Right ventricle myocardium inferior (tissue), 1 donor: ENCODE measurements around the gene TNNC1. TPM values are rescaled to one million over a fixed set of nuclear protein-coding genes. Genes with fewer than 3 reads are reported as not detected.

Experiments
- ATAC-seq: fragments of 200-7000 bp; cut with Tn5 transposase; one replicate; pipeline ENCODE4 v1.9.1; 2020; ENCODE audit warnings: mild to moderate bottlenecking, moderate library complexity
- DNase-seq: peaks from one replicate; pipeline ENCODE4 v3.0.0; 2021; ENCODE audit errors: missing footprints
- intact Hi-C: fragments of 100-400 bp; cut with DNase I; formaldehyde crosslinking; loops from one replicate; pipeline ENCODE4 v1.11.0; 2022
- total RNA-seq: library from RNA; stranded (reverse); fragmentation: NEBNext Ultra II Directional; extraction: Animal tissue kit (Norgen Biotek cat#: 25700); gene quantifications from one replicate; pipeline ENCODE4 v1.2.1, GENCODE V29; 2021
- donor health status: DM: no; HTN: yes; CAD: no; lungs with severe emphysema.

Gene TNNC1
- total RNA-seq, 1 donor from 2014 or later: 9,051 TPM

DNA sequence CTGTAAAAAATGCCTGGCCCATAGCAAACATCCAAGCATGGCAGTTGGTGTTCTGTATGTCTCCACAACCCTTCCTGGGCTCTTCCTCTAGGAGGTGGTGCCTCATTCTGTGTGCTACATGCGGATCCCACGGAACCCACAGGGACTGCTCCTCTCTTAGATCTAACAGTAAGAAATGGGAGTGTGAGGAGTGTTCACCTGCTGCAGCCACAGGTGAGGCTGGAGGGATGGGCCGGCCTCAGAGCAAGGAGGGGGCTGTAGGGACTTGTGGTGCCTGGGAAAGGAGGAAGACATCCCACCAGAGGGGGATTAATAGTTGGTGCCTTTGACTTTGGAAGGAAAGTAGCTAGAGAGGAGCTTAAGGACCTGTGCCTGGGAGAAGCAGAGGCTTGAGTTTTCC is 31.2 kb downstream of the TNNC1 start:
- ATAC-seq (no peak), DNase-seq (no peak)
- intact Hi-C loops: no loop called here

DNA sequence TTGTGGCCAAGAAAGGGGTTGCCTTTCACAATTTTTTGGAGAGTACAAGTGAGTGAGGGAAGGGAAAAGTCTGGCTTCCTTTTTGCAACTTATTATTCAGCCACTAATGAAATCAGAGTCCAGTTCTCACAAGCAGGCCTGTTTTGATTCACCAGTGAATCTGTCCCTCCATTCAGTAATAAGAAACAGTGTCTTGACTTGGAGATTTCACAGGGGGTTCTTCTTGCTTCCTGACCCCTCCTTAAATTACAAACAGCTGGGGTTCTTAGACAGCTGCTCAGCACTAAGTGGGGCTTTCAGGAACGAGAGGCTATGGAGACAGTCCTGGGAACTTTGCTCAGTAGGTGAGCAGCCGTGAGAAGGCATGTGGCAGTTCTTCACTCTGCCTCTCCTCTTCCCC is 33.5 kb downstream of the TNNC1 start:
- intact Hi-C loops: no loop called here
- DNase-seq (no peak), ATAC-seq (no peak)

DNA sequence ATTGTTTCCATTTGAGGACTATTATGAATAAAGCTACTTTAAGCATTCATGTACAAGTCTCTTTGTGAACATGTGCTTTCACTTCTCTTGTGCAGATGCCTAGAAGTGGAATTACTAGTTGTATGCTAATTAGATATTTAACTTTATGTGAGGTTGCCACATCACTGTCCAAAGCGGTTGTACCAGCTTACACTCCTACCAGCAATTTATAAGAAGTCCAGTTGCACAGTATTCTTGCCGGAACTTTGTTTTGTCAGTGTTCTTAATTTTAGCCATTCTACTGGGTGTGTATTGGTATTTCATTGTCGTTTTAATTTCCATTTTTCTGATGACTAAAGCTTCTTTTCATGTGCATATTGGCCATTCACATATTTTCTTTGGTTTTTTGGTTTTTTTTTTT is 38.0 kb downstream of the TNNC1 start:
- ATAC-seq (no peak), DNase-seq (no peak)
- intact Hi-C loops: no loop called here

DNA sequence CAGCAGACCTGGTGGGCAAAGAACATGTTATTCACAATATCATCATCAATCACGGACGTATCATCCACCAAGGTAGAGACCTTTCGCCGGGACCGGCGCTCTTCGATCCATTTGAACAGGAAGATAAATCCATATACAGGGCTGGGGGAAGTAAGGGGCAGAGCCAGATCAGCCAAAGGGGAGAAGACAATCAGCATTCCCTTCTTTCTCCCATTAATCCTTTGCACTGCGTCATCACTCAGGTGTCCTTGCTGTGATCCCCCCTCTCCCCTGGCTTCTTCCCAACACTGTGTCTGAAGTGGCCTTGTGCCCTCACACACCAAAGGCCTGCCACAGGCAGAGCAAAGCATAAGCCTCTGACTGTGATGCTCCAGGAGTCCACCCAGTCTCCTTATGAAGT is 45.4 kb downstream of the TNNC1 start:
- intact Hi-C loops: loop anchor here (10.0 kb wide), 1 partner anchor 434 kb away; the partner anchor contains the start of genes ABHD14A and ABHD14B
- DNase-seq (no peak), ATAC-seq (no peak)

DNA sequence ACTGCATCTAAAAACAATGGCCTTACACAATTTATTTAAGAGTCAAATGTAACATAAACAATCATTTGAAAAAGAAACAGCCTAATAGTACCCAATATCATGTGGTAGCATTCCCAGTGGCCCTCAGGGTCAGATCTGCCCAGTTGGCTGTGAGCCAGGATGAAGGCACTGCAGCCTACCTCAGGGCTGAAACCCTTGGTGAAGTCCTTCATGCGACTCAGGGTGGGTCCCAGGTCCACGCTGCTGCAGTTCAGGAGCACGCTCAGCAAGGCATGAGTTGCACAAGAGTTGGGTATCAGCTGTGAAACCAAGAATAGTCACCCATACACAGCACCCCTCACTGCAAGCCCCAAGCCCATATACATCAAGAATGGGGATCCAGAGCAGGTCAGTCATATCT is 46.1 kb downstream of the TNNC1 start:
- ATAC-seq: no peak
- intact Hi-C loops: loop anchor here (10.0 kb wide), 1 partner anchor 433 kb away; the partner anchor contains the start of genes ABHD14A and ABHD14B
- DNase-seq: peak; percentile 63

DNA sequence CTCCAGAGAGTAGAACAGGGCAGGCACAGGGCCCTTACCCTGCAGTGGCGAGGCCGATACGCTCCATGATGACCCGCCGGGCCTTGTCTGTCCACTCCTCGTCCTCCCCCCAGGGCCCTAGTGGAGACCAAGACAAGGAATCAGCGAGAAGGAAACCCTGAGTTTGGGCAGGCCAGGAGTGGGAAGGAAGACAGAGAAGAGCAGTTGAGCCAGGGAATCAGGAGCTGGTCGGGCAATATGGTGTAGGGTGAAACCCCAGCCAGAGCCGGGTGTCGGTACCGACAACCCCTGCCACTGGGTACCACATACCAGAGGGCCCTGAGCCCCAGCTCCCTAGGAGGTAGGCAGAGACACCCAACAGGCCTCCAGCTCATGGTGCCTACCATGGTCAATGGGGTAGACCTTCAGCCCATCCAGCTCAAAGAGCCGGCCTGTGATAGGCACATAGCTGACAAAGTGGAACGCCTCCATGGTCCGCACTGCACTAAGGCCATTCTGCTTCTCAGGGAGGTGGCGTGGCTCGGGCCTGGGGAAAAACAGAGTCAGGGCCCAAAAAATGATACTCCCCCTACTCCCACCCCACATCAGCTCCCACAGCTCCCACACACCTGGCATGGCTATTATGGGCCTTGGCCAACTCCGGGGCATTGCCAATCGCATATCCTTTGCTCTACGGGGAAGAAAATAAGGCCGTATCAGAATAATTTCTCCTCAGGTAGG is 46.9 kb downstream of the TNNC1 start:
- no peak for ATAC-seq
- DNase-seq: peak; percentile 14
- intact Hi-C loops: loop anchor here (10.0 kb wide), 1 partner anchor 432 kb away; the partner anchor contains the start of genes ABHD14A and ABHD14B

DNA sequence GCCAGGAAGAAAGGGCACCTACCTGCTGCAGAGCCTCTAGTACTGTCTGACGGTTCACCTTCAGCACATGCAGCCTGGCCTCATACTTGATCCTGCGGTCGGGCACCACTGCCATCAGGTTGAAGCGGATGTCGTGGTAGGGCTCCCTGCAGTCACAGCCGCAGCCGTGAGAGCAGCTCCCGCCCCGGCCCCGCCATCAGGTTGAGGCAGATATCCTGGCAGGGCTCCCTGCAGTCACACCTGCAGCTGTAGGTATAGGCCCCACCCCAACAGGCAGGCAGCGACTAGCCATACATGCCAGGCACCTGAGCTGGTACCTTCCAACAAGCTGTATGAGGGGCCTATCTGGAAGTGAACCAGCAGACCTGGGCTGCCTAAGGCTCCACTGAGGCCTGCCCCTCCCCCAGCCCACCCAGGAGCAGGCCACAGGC is 47.6 kb downstream of the TNNC1 start:
- ATAC-seq: no peak
- peak; percentile 56 for DNase-seq
- intact Hi-C loops: loop anchor here (10.0 kb wide), 1 partner anchor 431 kb away; the partner anchor contains the start of genes ABHD14A and ABHD14B

DNA sequence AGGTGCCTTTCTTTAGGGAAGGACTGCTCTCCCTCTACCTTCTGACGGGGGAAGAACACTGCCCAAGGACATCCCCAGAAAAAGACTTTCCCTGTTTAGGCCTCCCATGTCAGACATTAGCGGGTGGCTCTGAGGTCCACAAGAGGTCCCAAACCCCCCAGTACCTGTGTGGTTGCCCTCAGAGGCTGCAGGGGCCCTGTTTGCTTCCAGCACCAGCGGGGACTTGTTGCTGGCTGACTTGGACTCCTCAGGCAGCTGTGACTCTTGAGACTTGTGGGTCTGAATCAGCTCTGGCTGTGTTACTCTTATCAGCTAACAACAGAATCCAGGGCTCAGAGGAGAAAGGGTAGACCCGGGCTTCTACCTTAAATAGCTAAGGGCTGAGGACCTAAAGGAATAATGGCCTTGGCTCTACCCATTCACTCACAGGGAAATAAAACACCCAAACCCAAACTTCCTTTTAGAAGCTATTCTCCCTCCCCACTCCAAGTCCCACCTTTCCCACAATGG is 48.2 kb downstream of the TNNC1 start:
- ATAC-seq (no peak), DNase-seq (no peak)
- intact Hi-C loops: loop anchor here (10.0 kb wide), 1 partner anchor 431 kb away; the partner anchor contains the start of genes ABHD14A and ABHD14B

DNA sequence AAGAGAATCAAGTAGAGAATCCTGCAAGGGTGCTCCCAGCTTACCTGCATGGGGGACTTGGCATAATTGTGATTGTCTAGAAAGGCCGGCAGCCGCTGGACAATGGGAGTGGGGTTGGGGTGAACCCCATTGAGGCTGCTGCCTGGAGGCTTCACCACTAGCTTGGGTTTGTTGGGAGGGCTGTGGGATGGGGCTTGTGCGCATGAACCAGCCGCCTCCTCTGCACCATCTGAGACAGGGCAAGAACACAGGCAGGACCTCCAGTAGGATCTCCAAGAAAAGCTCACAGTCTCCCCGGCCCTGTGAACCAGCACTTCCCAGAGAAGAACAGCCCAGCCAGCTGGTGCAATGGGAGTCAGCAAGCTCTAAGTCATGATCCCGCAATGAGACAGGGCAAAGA is 48.8 kb downstream of the TNNC1 start:
- DNase-seq: peak; percentile 21
- ATAC-seq: no peak
- intact Hi-C loops: loop anchor here (10.0 kb wide), 1 partner anchor 430 kb away; the partner anchor contains the start of genes ABHD14A and ABHD14B

DNA sequence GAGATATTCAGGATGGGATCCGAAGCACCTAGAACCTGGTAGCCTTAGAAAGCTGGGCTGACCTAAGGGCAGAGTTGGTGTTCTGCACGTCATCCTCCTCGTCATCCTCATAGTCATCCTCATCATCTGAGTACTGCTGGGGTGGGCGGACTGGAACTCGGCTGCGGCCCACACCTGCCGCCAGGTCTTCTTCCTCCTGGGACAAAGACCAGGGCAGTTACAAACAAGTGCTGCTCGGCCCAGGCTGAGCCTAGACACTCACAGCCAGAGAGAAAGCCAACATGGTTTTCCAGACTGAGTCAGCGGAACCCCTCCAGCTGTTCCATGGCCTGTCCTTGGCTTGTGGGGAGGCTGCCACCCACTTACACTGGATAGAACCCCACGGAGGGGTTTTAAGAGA is 49.5 kb downstream of the TNNC1 start:
- intact Hi-C loops: loop anchor here (10.0 kb wide), 1 partner anchor 430 kb away; the partner anchor contains the start of genes ABHD14A and ABHD14B
- DNase-seq: peak; percentile 43
- ATAC-seq: no peak

DNA sequence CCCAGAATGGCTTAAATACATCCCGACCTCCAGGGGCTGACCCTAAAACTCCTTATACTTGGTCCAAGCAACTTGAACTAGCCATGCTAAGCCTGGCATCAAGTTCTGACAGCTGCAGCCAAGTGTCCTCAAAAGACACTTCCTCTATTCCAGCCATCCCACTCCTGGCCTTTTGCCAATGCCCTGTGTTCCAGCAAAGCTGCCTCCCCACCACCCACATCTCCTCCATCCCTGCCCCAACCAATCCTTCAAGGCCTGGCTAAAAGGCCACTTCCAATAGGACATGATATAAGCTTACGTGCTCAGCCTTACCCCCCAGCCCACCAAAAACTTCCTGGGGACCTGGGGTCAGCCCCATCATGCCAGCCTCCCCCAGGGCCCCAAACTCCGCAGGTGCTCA is 49.9 kb downstream of the TNNC1 start:
- ATAC-seq: no peak
- DNase-seq: peak; percentile 27

DNA sequence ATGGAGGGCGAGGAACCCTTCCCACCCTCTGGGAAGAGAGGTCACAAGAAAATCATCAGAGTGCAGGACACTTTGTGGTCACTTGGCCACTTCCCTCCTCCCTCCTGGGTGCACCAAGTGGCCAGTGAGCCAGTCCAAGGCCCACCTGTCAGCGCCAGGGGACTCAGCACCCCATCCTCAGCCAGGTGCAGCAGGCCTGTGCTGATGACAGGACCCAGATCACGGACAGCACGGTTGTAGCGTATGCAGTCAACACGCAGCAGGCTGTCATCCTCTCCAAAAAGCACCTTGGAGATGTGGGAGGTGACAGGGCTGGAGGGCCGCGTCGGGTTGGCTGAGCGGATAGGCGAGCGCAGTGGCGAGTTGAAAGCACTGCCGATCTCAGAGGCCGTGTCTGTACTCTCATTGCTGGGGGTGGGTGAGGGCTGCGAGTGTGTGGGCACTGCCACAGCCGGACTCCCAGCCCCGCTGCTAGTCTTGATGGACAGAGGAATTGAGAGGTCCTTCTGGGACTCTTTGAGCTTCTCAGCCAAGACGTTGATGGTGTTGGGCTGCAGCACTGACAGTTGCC is 50.5 kb downstream of the TNNC1 start:
- ATAC-seq (no peak), DNase-seq (peak; percentile 27)
- intact Hi-C loops: loop anchor here (10.0 kb wide), 1 partner anchor 429 kb away; the partner anchor contains the start of genes ABHD14A and ABHD14B

More for the DNA sequence above, 49.9 kb downstream of the TNNC1 start:
- intact Hi-C loops: loop anchor here (10.0 kb wide), 1 partner anchor 429 kb away; the partner anchor contains the start of genes ABHD14A and ABHD14B

DNA sequence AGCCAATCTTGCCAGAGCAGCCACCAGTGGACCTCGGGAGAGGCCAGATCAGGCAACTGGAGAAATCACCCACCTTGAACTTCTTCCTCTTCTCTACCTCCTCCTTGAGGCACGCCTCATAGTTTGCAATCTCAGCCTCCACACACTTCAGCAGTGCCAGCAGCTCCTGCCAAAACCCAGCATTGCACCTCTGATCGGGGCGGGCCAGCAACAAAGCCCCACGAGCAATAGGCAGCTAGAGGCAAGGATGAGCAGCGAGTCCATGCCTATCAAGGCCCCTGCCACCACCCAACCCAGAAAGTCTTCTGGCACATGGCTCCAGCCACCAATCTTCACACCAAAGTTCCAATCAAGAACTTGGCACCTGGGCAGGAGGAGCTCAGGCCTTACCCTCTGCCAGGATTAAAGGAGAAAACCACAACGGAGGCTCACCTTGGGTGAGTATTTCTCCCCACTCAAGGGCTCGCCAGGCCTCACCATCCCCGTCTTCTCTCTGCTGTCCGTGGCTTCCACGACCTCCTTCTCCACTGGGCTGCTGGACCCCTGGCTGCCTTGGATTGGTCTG is 51.1 kb downstream of the TNNC1 start:
- peak; percentile 45 for DNase-seq
- intact Hi-C loops: loop anchor here (10.0 kb wide), 1 partner anchor 428 kb away; the partner anchor contains the start of genes ABHD14A and ABHD14B
- ATAC-seq: no peak

DNA sequence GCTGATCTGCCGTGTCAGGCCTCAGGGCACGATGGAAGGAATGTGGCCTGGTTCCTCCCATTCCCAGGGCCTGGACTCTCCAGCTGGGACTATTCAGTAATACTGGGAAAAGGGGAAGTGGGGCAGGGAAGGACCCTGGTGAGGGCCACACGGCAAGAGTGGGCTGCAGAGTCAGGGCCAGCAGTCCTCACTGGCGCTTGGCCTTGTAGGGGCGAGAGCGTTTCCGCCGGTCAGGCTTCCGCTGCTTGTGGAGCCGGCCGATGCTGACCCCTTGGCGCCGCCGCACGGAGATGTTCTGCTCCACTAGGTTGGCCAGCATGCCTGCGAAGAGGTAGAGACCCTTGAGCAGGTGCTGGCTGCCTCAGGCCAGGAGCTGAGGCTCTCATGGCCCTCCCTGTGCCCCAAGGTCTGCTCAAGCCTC is 51.7 kb downstream of the TNNC1 start:
- ATAC-seq (no peak), DNase-seq (peak; percentile 58)
- intact Hi-C loops: loop anchor here (10.0 kb wide), 1 partner anchor 427 kb away; the partner anchor contains the start of genes ABHD14A and ABHD14B

DNA sequence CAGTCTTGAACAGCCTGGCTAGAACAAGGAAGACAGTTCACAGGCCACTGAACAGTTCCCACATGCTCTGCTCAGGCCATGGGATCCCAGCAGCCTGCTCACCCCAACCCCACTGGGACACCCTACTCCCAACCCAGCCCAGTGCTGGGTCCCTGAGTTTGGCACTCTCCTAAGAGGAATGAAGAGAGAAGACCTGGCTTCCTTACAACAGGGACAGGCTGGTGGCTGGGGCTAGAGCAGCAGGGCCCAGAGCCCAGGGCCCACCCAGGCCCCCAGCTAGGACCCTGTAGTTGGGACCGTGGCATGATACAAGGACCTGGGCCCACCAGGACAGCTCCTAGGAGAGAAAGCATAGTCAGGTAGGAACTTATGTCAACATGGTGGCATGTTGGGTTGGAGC is 52.3 kb downstream of the TNNC1 start:
- no peak for ATAC-seq
- intact Hi-C loops: loop anchor here (10.0 kb wide), 1 partner anchor 427 kb away; the partner anchor contains the start of genes ABHD14A and ABHD14B
- DNase-seq: peak; percentile 30
